Right renal pelvis (tissue), 4 donors: ENCODE results near the gene AGBL4. TPM values are rescaled to one million over a fixed set of nuclear protein-coding genes. Genes with fewer than 3 reads are reported as not detected.
A peak's percentile ranks its signal among the peaks of the same experiment; 100 is the strongest.

Experiments used
- DNase-seq, 4 donors: peaks; one replicate each; pipeline ENCODE4 v3.0.0-alpha.2; 2013; ENCODE audit warnings: low read depth in 4 of 4, low spot score in 3 of 4, missing footprints in 1 of 4
- polyA plus RNA-seq, 4 donors: library from polyadenylated mRNA; unstranded; fragments of 120-200 nt; gene quantifications; one replicate each; pipeline ENCODE4 v1.2.1, GENCODE V29; 2013; ENCODE audit not compliant: insufficient read length in 4 of 4

AGBL4 gene
- polyA plus RNA-seq, 4 donors, result 0.87 to 1.5 (median 1.2) TPM

GRCh38 chr1:48785869-48786268, 1237.9 kb downstream of the AGBL4 start:
- DNase-seq, result no peak

GRCh38 chr1:48784301-48784700, 1239.5 kb downstream of the AGBL4 start:
- no peak for DNase-seq

GRCh38 chr1:48777219-48777895, 1246.4 kb downstream of the AGBL4 start:
- DNase-seq, result peak in 1 of 4 donors; percentile 12

- peak; percentile 60 to 76 (median 66) for DNase-seq
These were observed 1247.1 kb downstream of the AGBL4 start, which contains the start of gene BEND5 for GRCh38 chr1:48776393-48777218. BEND5 (minus strand) TSS chr1:48776891; CDS start chr1:48776831, 60 bp downstream.

GRCh38 chr1:48775831-48776392, 1247.8 kb downstream of the AGBL4 start:
- DNase-seq, result no peak

GRCh38 chr1:48773133-48773532, 1250.6 kb downstream of the AGBL4 start:
- no peak for DNase-seq

GRCh38 chr1:48772211-48772610, 1251.5 kb downstream of the AGBL4 start:
- DNase-seq, result no peak

- no peak for DNase-seq
These were observed 1252.2 kb downstream of the AGBL4 start for GRCh38 chr1:48771561-48771960.

- no peak for DNase-seq
These were observed 1255.7 kb downstream of the AGBL4 start for GRCh38 chr1:48767975-48768510.

GRCh38 chr1:48765335-48765734, 1258.4 kb downstream of the AGBL4 start:
- no peak for DNase-seq

- no peak for DNase-seq
These were observed 1261.8 kb downstream of the AGBL4 start for GRCh38 chr1:48761986-48762385.

GRCh38 chr1:48761411-48761810, 1262.3 kb downstream of the AGBL4 start:
- no peak for DNase-seq

GRCh38 chr1:48760857-48761256, 1262.9 kb downstream of the AGBL4 start:
- DNase-seq, result no peak

GRCh38 chr1:48758976-48759375, 1264.8 kb downstream of the AGBL4 start:
- DNase-seq, result no peak

- no peak for DNase-seq
These were observed 1266.4 kb downstream of the AGBL4 start for GRCh38 chr1:48757363-48757762.

GRCh38 chr1:48756683-48757316, 1267.0 kb downstream of the AGBL4 start:
- DNase-seq, result no peak

GRCh38 chr1:48753293-48753692, 1270.5 kb downstream of the AGBL4 start:
- DNase-seq, result no peak

- no peak for DNase-seq
These were observed 1273.6 kb downstream of the AGBL4 start for GRCh38 chr1:48750109-48750508.

GRCh38 chr1:48749068-48749467, 1274.7 kb downstream of the AGBL4 start:
- DNase-seq, result no peak

- no peak for DNase-seq
These were observed 1276.8 kb downstream of the AGBL4 start for GRCh38 chr1:48746906-48747305.

GRCh38 chr1:48744032-48744431, 1279.7 kb downstream of the AGBL4 start:
- DNase-seq, result no peak
